ENCODE results near the gene SUCLG1.
"Not testable (repeated sequence)": the region's sequence is repeated elsewhere in the genome, so short reads cannot be mapped to it uniquely, and the experiment has no call there.

SUCLG1 gene

GRCh38 chr2:84459018-84459943, at the start of gene SUCLG1:
Gene SUCLG1, minus strand, starts transcription at chr2:84459280. Its CDS starts 11 bp downstream, at chr2:84459269.
- peak; percentile 93 for DNase-seq

GRCh38 chr2:84498150-84498799, 39.2 kb upstream of the SUCLG1 start:
- no peak for DNase-seq

GRCh38 chr2:84497285-84497684, 38.2 kb upstream of the SUCLG1 start:
- no peak for DNase-seq

- no peak for DNase-seq
These were observed 37.3 kb upstream of the SUCLG1 start for GRCh38 chr2:84496386-84496785.

- no peak for DNase-seq
These were observed 36.6 kb upstream of the SUCLG1 start for GRCh38 chr2:84495539-84496146.

GRCh38 chr2:84494070-84494469, 35.0 kb upstream of the SUCLG1 start:
- no peak for DNase-seq

- no peak for DNase-seq
These were observed 34.4 kb upstream of the SUCLG1 start for GRCh38 chr2:84493514-84493913.

GRCh38 chr2:84492571-84492970, 33.5 kb upstream of the SUCLG1 start:
- DNase-seq = no peak

- DNase-seq = no peak
These were observed 32.7 kb upstream of the SUCLG1 start for GRCh38 chr2:84491741-84492140.

- no peak for DNase-seq
These were observed 32.2 kb upstream of the SUCLG1 start for GRCh38 chr2:84491256-84491655.

GRCh38 chr2:84487298-84487996, 28.4 kb upstream of the SUCLG1 start:
- DNase-seq = no peak

GRCh38 chr2:84486441-84487115, 27.5 kb upstream of the SUCLG1 start:
- DNase-seq = no peak

- no peak for DNase-seq
These were observed 24.2 kb upstream of the SUCLG1 start for GRCh38 chr2:84483320-84483719.

GRCh38 chr2:84482603-84483002, 23.5 kb upstream of the SUCLG1 start:
- no peak for DNase-seq

- DNase-seq = no peak
These were observed 22.6 kb upstream of the SUCLG1 start for GRCh38 chr2:84481702-84482101.

GRCh38 chr2:84478867-84479266, 19.8 kb upstream of the SUCLG1 start:
- DNase-seq = no peak

GRCh38 chr2:84477886-84478285, 18.8 kb upstream of the SUCLG1 start:
- no peak for DNase-seq

GRCh38 chr2:84474176-84474575, 15.1 kb upstream of the SUCLG1 start:
- DNase-seq = no peak

- no peak for DNase-seq
These were observed 13.9 kb upstream of the SUCLG1 start for GRCh38 chr2:84472856-84473565.

GRCh38 chr2:84472423-84472822, 13.3 kb upstream of the SUCLG1 start:
- DNase-seq = not testable (repeated sequence)

- no peak for DNase-seq
These were observed 8.3 kb upstream of the SUCLG1 start for GRCh38 chr2:84467389-84467788.

GRCh38 chr2:84461310-84461709, 2.2 kb upstream of the SUCLG1 start:
- no peak for DNase-seq

All from femur (tissue), 1 donor.